ENCODE results near the gene KCNJ1.
A peak's percentile ranks its signal among the peaks of the same experiment; 100 is the strongest.

Gene KCNJ1

GRCh38 chr11:128881221-128881620, 14.1 kb upstream of the KCNJ1 start:
- no peak for DNase-seq

- no peak for DNase-seq
Measured at GRCh38 chr11:128879817-128880216, 12.7 kb upstream of the KCNJ1 start.

- DNase-seq, result no peak
Measured at GRCh38 chr11:128878455-128878854, 11.4 kb upstream of the KCNJ1 start.

- DNase-seq, result no peak
Measured at GRCh38 chr11:128877726-128878125, 10.6 kb upstream of the KCNJ1 start.

- no peak for DNase-seq
Measured at GRCh38 chr11:128876133-128876650, 9.1 kb upstream of the KCNJ1 start.

GRCh38 chr11:128874427-128874826, 7.3 kb upstream of the KCNJ1 start:
- DNase-seq, result no peak

- DNase-seq, result no peak
Measured at GRCh38 chr11:128872594-128872993, 5.5 kb upstream of the KCNJ1 start.

- DNase-seq, result no peak
Measured at GRCh38 chr11:128872094-128872493, 5.0 kb upstream of the KCNJ1 start.

DNA sequence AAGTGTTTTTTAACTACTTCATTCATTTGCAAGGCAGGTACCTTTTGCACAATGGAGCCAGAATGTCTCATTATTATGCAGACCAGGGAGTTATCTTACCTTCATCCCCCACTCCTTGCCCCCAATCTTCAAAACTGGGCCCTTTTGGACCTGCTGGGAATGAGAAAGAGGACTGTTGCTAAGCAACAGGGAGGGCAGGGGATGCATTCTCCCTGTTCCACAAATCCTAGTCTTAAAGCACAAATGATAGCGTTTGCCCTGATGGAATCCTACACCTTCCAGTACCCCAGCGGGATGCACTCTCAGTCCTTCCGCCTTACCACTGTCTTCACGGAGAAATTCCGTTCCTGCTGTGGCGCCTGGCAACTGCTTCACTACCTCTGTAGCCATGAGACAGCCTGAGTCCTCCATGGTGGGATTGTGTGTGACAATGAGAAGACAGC, 4.1 kb upstream of the KCNJ1 start:
- DNase-seq, result no peak

DNA sequence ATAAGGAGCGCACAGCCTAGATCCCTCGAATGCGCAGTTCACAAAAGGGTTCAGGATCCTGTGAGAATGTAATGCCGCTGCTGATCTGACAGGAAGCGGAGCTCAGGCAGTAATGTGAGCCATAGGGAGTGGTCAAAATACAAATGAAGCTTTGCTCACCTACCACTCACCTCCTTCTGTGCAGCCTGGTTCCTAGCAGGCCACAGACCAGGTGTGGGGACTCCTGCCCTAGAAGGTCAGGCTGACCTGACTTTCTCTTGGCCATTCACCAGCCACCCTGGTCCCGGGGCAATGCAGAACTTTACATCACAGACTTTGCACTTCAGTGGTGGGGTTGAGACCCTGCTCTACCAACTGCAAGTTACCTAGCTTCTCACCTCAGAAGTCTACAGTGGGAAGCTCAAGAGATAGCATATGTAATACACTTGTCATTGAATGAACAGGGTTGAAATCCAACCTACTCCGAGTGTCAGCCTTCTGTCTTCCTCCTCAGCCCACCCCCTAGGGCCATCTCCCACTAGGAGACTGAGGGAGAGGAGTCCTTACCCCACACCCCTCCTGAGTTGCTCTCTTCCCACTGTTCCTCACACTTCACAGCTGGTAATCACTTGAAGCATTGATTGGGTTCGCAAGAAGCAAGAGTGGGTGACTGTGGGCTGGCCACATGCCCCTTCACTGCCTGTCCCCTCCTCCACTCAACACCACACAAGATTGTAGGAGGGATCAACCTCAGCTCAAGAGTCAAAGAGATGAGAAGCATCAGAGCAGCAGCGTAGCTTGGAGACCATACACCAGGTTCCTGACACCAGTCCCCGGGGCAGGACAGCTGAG, 2.0 kb upstream of the KCNJ1 start:
- no peak for DNase-seq

- DNase-seq, result no peak
Measured at GRCh38 chr11:128865490-128865889, 1.6 kb downstream of the KCNJ1 start.

DNA sequence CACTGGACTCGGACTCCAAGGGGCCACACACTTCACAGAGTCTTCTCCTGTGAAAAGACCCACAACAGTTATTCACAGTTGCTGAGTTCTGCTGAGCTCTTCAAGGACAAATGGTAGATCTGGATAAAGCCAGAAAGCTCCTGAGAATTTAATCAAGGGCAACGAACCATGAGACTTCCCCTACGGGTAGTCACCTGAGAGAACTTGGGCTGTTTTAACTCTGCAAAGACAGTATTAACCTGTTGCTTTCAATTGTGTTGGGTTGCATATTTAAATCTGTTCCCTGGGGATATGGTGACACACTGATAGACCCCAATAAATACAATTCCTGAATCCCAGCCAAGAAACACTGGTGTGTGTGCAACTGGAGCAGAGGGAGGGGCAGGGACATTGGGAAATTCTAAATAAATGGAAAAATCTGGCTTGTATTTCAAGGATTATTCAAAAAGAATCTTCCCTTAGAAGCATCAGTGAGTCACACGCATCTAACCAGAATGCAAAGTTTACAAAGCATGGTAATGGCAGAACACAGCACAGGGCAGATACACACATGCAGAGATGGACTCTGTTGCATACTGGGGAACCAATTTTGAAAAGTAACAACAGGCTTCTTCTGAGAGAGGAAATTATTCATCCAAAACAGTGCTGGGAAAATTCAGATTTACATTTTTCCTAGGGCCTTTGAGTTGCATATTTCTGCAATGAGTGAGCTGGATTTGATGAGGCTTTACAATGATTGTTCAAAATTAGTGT, 4.0 kb downstream of the KCNJ1 start:
- peak; percentile 25 for DNase-seq

DNA sequence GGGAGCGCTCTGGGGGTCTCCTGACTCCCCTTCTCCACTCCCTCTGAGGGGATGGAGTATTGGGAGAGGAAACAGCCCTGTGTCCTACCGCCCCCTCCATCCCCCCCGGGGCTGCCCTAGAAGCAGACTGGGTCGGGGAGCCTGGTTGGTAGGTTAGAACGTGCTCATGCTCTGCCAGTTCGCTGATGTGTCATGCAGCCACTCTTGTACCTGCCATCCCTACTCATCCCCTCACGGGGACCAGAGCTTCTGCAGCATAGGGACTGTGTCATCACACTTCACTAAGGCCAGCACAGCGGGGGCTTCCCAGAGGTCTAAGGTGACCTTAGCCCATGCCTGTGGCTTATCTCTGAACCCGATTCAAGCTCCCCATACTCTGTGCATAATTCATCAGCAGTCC, 4.7 kb downstream of the KCNJ1 start:
- DNase-seq, result no peak

GRCh38 chr11:128860571-128861361, 6.3 kb downstream of the KCNJ1 start:
- no peak for DNase-seq

DNA sequence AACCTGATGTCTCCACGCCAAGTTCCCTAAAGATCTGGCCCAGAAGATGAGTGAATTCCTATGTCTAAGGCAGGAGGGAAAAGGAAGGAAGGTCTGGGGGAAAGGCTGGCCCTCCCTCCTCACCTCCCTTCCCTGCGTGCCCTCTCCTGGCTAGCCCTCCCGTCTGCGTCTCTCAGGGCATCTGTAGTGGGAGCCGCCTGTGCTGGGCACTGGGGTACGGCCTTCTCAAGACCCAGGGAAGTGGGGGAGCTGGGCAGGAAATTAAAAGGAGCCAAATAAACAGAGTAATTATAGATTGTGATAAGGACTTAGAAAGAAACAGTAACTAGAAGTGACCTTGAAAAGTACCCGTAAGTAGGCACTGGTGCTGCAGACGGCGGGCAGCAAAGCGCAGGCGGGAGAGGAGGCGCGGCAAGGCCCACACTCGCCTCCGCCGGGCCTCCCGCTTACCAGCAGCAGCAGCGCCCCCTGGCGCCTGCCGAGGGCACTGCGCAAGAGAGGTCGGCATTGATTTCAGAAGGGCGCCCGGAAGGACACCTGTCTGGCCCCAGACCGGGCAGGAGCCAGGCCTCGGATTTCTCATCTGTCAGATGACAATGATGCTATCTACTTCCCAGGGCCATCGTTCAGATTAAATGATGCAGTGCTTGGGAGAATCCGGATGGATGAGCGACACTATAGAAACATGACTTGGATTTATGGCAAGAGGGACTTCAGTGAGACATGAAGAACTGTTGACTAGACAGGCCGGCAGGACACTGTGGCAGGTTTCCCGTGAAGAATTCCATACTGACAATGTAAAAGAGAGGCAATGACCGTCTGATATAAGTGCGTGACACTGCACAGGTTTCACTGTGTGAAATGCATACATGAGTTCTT, 7.3 kb downstream of the KCNJ1 start:
- no peak for DNase-seq

- DNase-seq, result no peak
Measured at GRCh38 chr11:128857341-128857740, 9.8 kb downstream of the KCNJ1 start.

- no peak for DNase-seq
Measured at GRCh38 chr11:128856241-128856640, 10.9 kb downstream of the KCNJ1 start.

GRCh38 chr11:128854841-128855240, 12.3 kb downstream of the KCNJ1 start:
- DNase-seq, result no peak

GRCh38 chr11:128853559-128853958, 13.5 kb downstream of the KCNJ1 start:
- no peak for DNase-seq

DNA sequence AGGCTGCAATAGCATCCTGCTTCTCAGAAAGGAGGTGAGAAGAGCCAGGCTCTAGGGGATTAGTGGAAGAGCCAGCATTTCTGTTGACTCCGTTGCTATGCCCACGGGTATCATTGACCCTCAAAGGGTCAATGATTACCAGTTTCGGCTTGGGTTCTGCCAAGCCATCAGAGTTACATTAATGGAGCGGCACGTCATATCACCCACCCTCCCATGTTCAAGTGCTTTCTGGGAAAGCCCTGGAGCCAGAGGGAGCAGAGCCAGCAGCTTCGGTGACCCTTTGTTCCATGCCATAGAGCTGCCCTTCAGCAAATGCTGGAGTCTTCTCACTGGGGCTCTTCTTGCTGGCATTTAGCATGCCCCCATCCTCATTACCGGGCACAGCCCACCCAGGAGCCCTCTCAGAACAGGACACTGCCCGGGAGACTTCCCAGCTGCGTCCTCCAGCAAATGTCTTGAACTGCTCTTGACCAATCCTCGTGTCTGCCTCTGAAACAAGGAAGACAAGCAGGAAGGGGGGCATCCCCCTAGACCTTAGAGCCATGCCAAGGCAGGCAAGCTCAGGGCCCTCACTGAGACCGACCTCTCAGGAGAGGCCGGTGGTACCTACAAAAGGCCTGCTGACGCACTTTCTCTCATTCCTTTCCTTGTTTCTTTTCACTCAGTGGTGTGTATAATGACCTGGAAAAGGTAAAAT, 14.6 kb downstream of the KCNJ1 start:
- no peak for DNase-seq

- DNase-seq, result peak; percentile 59
Measured at GRCh38 chr11:128848815-128849455, 18.2 kb downstream of the KCNJ1 start.
